HuH-7.5 (cell line): ENCODE results near the gene CLK1.
"Not testable (repeated sequence)": the region's sequence is repeated elsewhere in the genome, so short reads cannot be mapped to it uniquely, and the experiment has no call there.

ENCODE experiments used
- DNase-seq: peaks from one replicate; pipeline ENCODE4 v3.0.0; 2011; ENCODE audit warnings: low spot score

CLK1 gene

GRCh38 chr2:200851398-200852248 lies 12.8 kb downstream of the CLK1 start:
- DNase-seq, result no peak

- DNase-seq, result no peak
Measured at GRCh38 chr2:200850512-200851256, 13.8 kb downstream of the CLK1 start.

GRCh38 chr2:200847939-200848338 lies 16.5 kb downstream of the CLK1 start:
- no peak for DNase-seq

- DNase-seq, result no peak
Measured at GRCh38 chr2:200847269-200847668, 17.2 kb downstream of the CLK1 start.

GRCh38 chr2:200845669-200846325 lies 18.7 kb downstream of the CLK1 start:
- no peak for DNase-seq

GRCh38 chr2:200845194-200845593 lies 19.3 kb downstream of the CLK1 start:
- DNase-seq, result no peak

- DNase-seq, result no peak
Measured at GRCh38 chr2:200843993-200844948, 20.2 kb downstream of the CLK1 start.

- no peak for DNase-seq
Measured at GRCh38 chr2:200839513-200839912, 24.9 kb downstream of the CLK1 start.

- DNase-seq, result no peak
Measured at GRCh38 chr2:200834701-200835100, 29.8 kb downstream of the CLK1 start.

GRCh38 chr2:200829258-200829655 lies 35.2 kb downstream of the CLK1 start:
- no peak for DNase-seq

- no peak for DNase-seq
Measured at GRCh38 chr2:200828572-200829257, 35.7 kb downstream of the CLK1 start.

GRCh38 chr2:200828104-200828503 lies 36.4 kb downstream of the CLK1 start:
- DNase-seq, result no peak

- no peak for DNase-seq
Measured at GRCh38 chr2:200821686-200822245, 42.7 kb downstream of the CLK1 start.

- no peak for DNase-seq
Measured at GRCh38 chr2:200820573-200821234, 43.8 kb downstream of the CLK1 start.

- not testable (repeated sequence) for DNase-seq
Measured at GRCh38 chr2:200818732-200819131, 45.7 kb downstream of the CLK1 start.

GRCh38 chr2:200814917-200815316 lies 49.5 kb downstream of the CLK1 start:
- no peak for DNase-seq

- DNase-seq, result no peak
Measured at GRCh38 chr2:200814276-200814815, 50.1 kb downstream of the CLK1 start.

- peak; percentile 73 for DNase-seq
Measured at GRCh38 chr2:200812122-200813022, 52.1 kb downstream of the CLK1 start.
